CD14-positive monocyte (primary cell): ENCODE results near the gene LAS1L. TPM values are rescaled to one million over a fixed set of nuclear protein-coding genes. Genes with fewer than 3 reads are reported as not detected.

Experiments
- DNase-seq, 3 donors: peaks; one replicate each; pipeline ENCODE4 v3.0.0-alpha.2; 2011 to 2022
- H2AFZ ChIP-seq: 2 replicates; pipeline ENCODE4 v1.6.0; 2012; ENCODE audit warnings: mild to moderate bottlenecking, low read depth, low read length, inconsistent platforms; ENCODE audit not compliant: insufficient read depth, poor library complexity, severe bottlenecking
- H3K27ac ChIP-seq, 2 donors: 1 replicate in 1 of 2; 2 replicates in 1 of 2; pipeline ENCODE4 v1.5.1; 2012 to 2013; ENCODE audit warnings: low read length in 2 of 2, control low read depth in 1 of 2, inconsistent platforms in 1 of 2, low read depth in 1 of 2, mild to moderate bottlenecking in 1 of 2
- H3K27me3 ChIP-seq, 2 donors: one replicate each; pipeline versions ENCODE4 v1.6.0 to v1.6.1; 2011 to 2013; ENCODE audit warnings: low read length in 2 of 2; ENCODE audit not compliant: control insufficient read depth in 2 of 2, insufficient read depth in 2 of 2
- H3K36me3 ChIP-seq, 2 donors: replicated peaks in 1 of 2; 1 replicate in 1 of 2; 2 replicates in 1 of 2; pipeline versions ENCODE4 v1.5.1 to v1.6.1; 2012 to 2013; ENCODE audit warnings: low read length in 2 of 2, control low read depth in 1 of 2, inconsistent platforms in 1 of 2, mild to moderate bottlenecking in 1 of 2; ENCODE audit not compliant: insufficient read depth in 2 of 2, control insufficient read depth in 1 of 2
- H3K4me1 ChIP-seq, 2 donors: 1 replicate in 1 of 2; 2 replicates in 1 of 2; pipeline versions ENCODE4 v1.5.1 to v1.6.1; 2012 to 2013; ENCODE audit warnings: low read length in 2 of 2, control low read depth in 1 of 2, inconsistent platforms in 1 of 2, mild to moderate bottlenecking in 1 of 2, moderate library complexity in 1 of 2; ENCODE audit not compliant: insufficient read depth in 2 of 2, control insufficient read depth in 1 of 2
- H3K4me2 ChIP-seq: replicated peaks from 2 replicates; pipeline ENCODE3; 2012; ENCODE audit warnings: low read length, moderate library complexity, mild to moderate bottlenecking; ENCODE audit not compliant: poor library complexity, severe bottlenecking; ENCODE audit errors: extremely low read depth
- H3K4me3 ChIP-seq, 3 experiments: fragments of 200-600 bp in 1 of 3; sonication (generic) in 1 of 3; replicated peaks in 1 of 3; 1 replicate in 2 of 3; 2 replicates in 1 of 3; pipeline ENCODE4 v1.5.1; 2011 to 2013; ENCODE audit warnings: low read length in 3 of 3, mild to moderate bottlenecking in 3 of 3, control low read depth in 2 of 3, low read depth in 2 of 3, inconsistent platforms in 1 of 3, moderate library complexity in 1 of 3
- H3K79me2 ChIP-seq: 2 replicates; pipeline ENCODE4 v1.6.0; 2012; ENCODE audit warnings: mild to moderate bottlenecking, control low read depth, inconsistent platforms, low read length, moderate library complexity; ENCODE audit not compliant: insufficient read depth
- H3K9ac ChIP-seq: 2 replicates; pipeline ENCODE4 v1.6.0; 2017; ENCODE audit warnings: low read length, mild to moderate bottlenecking; ENCODE audit not compliant: insufficient read depth, poor library complexity, severe bottlenecking
- H3K9me3 ChIP-seq, 2 donors: replicated peaks in 1 of 2; 1 replicate in 1 of 2; 2 replicates in 1 of 2; pipeline versions ENCODE4 v1.5.1 to v1.6.1; 2012 to 2013; ENCODE audit warnings: low read length in 2 of 2, control low read depth in 1 of 2; ENCODE audit not compliant: control insufficient read depth in 1 of 2, insufficient read depth in 1 of 2
- H4K20me1 ChIP-seq: 2 replicates; pipeline ENCODE4 v1.6.0; 2012; ENCODE audit warnings: mild to moderate bottlenecking, low read length, control low read depth, moderate library complexity; ENCODE audit not compliant: insufficient read depth
- H3K27ac Mint-ChIP-seq, 7 donors: one replicate each; pipeline ENCODE4 v1.8.0; 2020; ENCODE audit warnings: mild to moderate bottlenecking in 7 of 7, mixed read lengths in 7 of 7, moderate library complexity in 6 of 7, inconsistent platforms in 2 of 7
- H3K27me3 Mint-ChIP-seq, 3 donors: one replicate each; pipeline ENCODE4 v1.8.0; 2021 to 2022; ENCODE audit warnings: low read depth in 3 of 3, mild to moderate bottlenecking in 3 of 3, mixed read lengths in 3 of 3, moderate library complexity in 3 of 3, inconsistent platforms in 1 of 3
- H3K36me3 Mint-ChIP-seq, 2 donors: one replicate each; pipeline ENCODE4 v1.8.0; 2020; ENCODE audit warnings: mixed read lengths in 2 of 2, inconsistent platforms in 1 of 2, mild to moderate bottlenecking in 1 of 2
- H3K4me1 Mint-ChIP-seq: one replicate; pipeline ENCODE4 v1.8.0; 2020; ENCODE audit warnings: mild to moderate bottlenecking, mixed read lengths
- H3K4me3 Mint-ChIP-seq, 2 donors: one replicate each; pipeline ENCODE4 v1.8.0; 2020; ENCODE audit warnings: mild to moderate bottlenecking in 2 of 2, mixed read lengths in 2 of 2, moderate library complexity in 1 of 2
- H3K9me3 Mint-ChIP-seq, 7 donors: one replicate each; pipeline ENCODE4 v1.8.0; 2020 to 2022; ENCODE audit warnings: mixed read lengths in 7 of 7, mild to moderate bottlenecking in 6 of 7, moderate library complexity in 6 of 7, inconsistent platforms in 2 of 7
- CTCF ChIP-seq: fragments of 200-600 bp; IDR thresholded peaks from one replicate; pipeline ENCODE4 v1.8.0; 2022; ENCODE audit warnings: antibody characterized with exemption, mild to moderate bottlenecking
- WGBS: methylation state at CpG from one replicate; pipeline ENCODE4 v1.1.5; 2013; ENCODE audit warnings: missing lambda C conversion rate; ENCODE audit not compliant: insufficient coverage; 5-methylcytosine and 5-hydroxymethylcytosine counted together
- intact Hi-C, 2 donors: fragments of 100-400 bp; cut with micrococcal nuclease; formaldehyde crosslinking; loops; one replicate each; pipeline versions ENCODE4 v1.15.0 to v1.15.1; 2023
- polyA plus RNA-seq, 3 donors: library from polyadenylated mRNA; depleted of rRNA in 1 of 3; unstranded in 2 of 3; stranded (reverse) in 1 of 3; fragments of 300-500 nt in 2 of 3; fragments of >200 nt in 1 of 3; fragmentation: Illumina TruSeq in 2 of 3; gene quantifications; 1 replicate in 2 of 3; 2 replicates in 1 of 3; pipeline ENCODE4 v1.2.3, GENCODE V29; 2012 to 2021

The LAS1L gene
- polyA plus RNA-seq, 3 donors = 15.9 to 17.1 (median 17.1) TPM

DNA sequence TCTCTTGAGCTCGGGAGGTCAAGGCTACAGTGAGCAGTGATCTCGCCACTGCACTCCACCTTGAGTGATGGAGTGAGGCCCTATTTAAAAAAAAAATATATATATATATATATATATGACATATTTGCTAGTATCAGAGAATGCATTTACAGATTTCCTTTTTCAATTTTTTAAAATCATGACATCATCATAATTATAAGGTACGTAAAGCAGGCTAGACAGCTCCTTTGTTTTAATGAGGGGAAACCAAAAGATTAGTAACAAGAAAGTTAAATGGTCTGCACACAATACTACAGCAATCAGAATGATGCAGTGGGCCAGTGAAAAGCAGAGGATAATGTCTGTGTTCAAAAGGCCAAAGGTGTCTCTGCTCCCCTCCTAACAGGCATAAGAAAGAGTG lies 43.0 kb downstream of the LAS1L start:
- no CpG with 5 or more reads among the region's 3 CpGs for WGBS
- H3K9me3 ChIP-seq = no peaks in the 10 kb centered on the region
- H3K79me2 ChIP-seq = no peaks in the 10 kb centered on the region
- DNase-seq = no peak
- H3K9ac ChIP-seq = no peak overlapping the region
- no peaks in the 10 kb centered on the region for H3K36me3 ChIP-seq
- Mint-ChIP-seq H3K4me1 (no peaks in the 10 kb centered on the region), H3K4me3 (no peak overlapping the region), H3K36me3 (no peaks in the 10 kb centered on the region), H3K9me3 (no peaks in the 10 kb centered on the region), H3K27me3 (peaks cover 0 to 17% (median 0%) of the 10 kb centered on the region in 3 donors), H3K27ac (no peak overlapping the region)
- H3K27me3 ChIP-seq = peaks cover 0 to 5% of the 10 kb centered on the region in 2 donors
- intact Hi-C loops = no loop called here
- no peaks in the 10 kb centered on the region for H3K4me1 ChIP-seq
- H3K4me3 ChIP-seq = no peak overlapping the region
- H4K20me1 ChIP-seq = no peaks in the 10 kb centered on the region
- H3K4me2 ChIP-seq = no peak overlapping the region
- H2AFZ ChIP-seq = no peak overlapping the region
- no peak overlapping the region for H3K27ac ChIP-seq
- no peak for TF ChIP-seq CTCF

GRCh38 chrX:65488495-65488894 lies 46.1 kb downstream of the LAS1L start:
- H3K27ac Mint-ChIP-seq = no peak overlapping the region

More at GRCh38 chrX:65488495-65488894, 46.1 kb downstream of the LAS1L start:
- Mint-ChIP-seq H3K4me3 (no peak overlapping the region), H3K4me1 (no peaks in the 10 kb centered on the region), H3K27me3 (peaks cover 0 to 8% (median 0%) of the 10 kb centered on the region in 3 donors), H3K9me3 (no peaks in the 10 kb centered on the region), H3K36me3 (no peaks in the 10 kb centered on the region)
- Histone ChIP-seq H3K4me3 (no peak overlapping the region), H2AFZ (no peak overlapping the region), H3K27ac (no peak overlapping the region), H3K27me3 (peaks cover 0 to 5% of the 10 kb centered on the region in 2 donors), H3K4me2 (no peak overlapping the region), H3K9ac (no peak overlapping the region), H3K36me3 (no peaks in the 10 kb centered on the region), H3K9me3 (no peaks in the 10 kb centered on the region), H3K4me1 (no peaks in the 10 kb centered on the region), H3K79me2 (no peaks in the 10 kb centered on the region), H4K20me1 (no peaks in the 10 kb centered on the region)
- DNase-seq = no peak
- intact Hi-C loops = no loop called here
- no peak for TF ChIP-seq CTCF
- WGBS = 83% methylated on average over 3 of the region's 5 CpGs
